HepG2 (cell line): ENCODE results near the gene EPB41L5. TPM values are rescaled to one million over a fixed set of nuclear protein-coding genes. Genes with fewer than 3 reads are reported as not detected.

Experiments
- GTF2F1 ChIP-seq: fragments of 150-350 bp; IDR thresholded peaks from 2 replicates; pipeline ENCODE4 v1.6.1; 2014; ENCODE audit warnings: low read length
- HOXA5 ChIP-seq: sonication (generic); formaldehyde crosslinking; IDR thresholded peaks from 2 replicates; pipeline ENCODE4 v1.4.0; 2020; ENCODE audit warnings: missing genetic modification reagents
- HOXA7 ChIP-seq: sonication (generic); formaldehyde crosslinking; IDR thresholded peaks from 2 replicates; pipeline ENCODE4 v1.8.1; 2022; ENCODE audit warnings: mild to moderate bottlenecking, missing genetic modification reagents, moderate library complexity
- IRF2 ChIP-seq: IDR thresholded peaks from 2 replicates; pipeline ENCODE4 v1.6.1; 2018; ENCODE audit warnings: missing genetic modification reagents, missing compliant biosample characterization
- KDM2A ChIP-seq: sonication (generic); formaldehyde crosslinking; IDR thresholded peaks from 2 replicates; pipeline ENCODE4 v1.4.0; 2020; ENCODE audit warnings: low read depth, missing genetic modification reagents, borderline replicate concordance
- KLF9 ChIP-seq: IDR thresholded peaks from 2 replicates; pipeline ENCODE4 v1.6.1; 2016; ENCODE audit warnings: low read depth
- MLX ChIP-seq: IDR thresholded peaks from 2 replicates; pipeline ENCODE4 v1.6.1; 2016
- MZF1 ChIP-seq: sonication (generic); formaldehyde crosslinking; IDR thresholded peaks from 2 replicates; pipeline ENCODE4 v1.8.1; 2023; ENCODE audit warnings: mild to moderate bottlenecking, missing genetic modification reagents, borderline replicate concordance
- NFKB2 ChIP-seq: sonication (generic); formaldehyde crosslinking; IDR thresholded peaks from 2 replicates; pipeline ENCODE4 v1.4.0; 2020; ENCODE audit warnings: missing genetic modification reagents, borderline replicate concordance
- PLRG1 ChIP-seq: fragments of 450-650 bp; conservative IDR thresholded peaks from 2 replicates; pipeline ENCODE4 v1.6.1; 2016
- RFX3 ChIP-seq: IDR thresholded peaks from 2 replicates; pipeline ENCODE4 v1.6.1; 2016; ENCODE audit warnings: missing biosample characterization, missing genetic modification reagents
- TRIM24 ChIP-seq: sonication (generic); formaldehyde crosslinking; IDR thresholded peaks from 2 replicates; pipeline ENCODE4 v1.8.0; 2022; ENCODE audit warnings: mild to moderate bottlenecking, missing genetic modification reagents
- ZFP1 ChIP-seq: IDR thresholded peaks from 2 replicates; pipeline ENCODE4 v1.6.1; 2016
- ZMYM4 ChIP-seq: sonication (generic); formaldehyde crosslinking; IDR thresholded peaks from 2 replicates; pipeline ENCODE4 v1.8.1; 2023; ENCODE audit warnings: mild to moderate bottlenecking, missing genetic modification reagents
- ZNF280D ChIP-seq: sonication (generic); formaldehyde crosslinking; IDR thresholded peaks from 2 replicates; pipeline ENCODE4 v1.5.1; 2020; ENCODE audit warnings: mild to moderate bottlenecking, missing genetic modification reagents
- ZNF33B ChIP-seq: sonication (generic); formaldehyde crosslinking; IDR thresholded peaks from 2 replicates; pipeline ENCODE4 v1.5.1; 2020; ENCODE audit warnings: mild to moderate bottlenecking, missing genetic modification reagents
- ZNF530 ChIP-seq: sonication (generic); formaldehyde crosslinking; IDR thresholded peaks from 2 replicates; pipeline ENCODE4 v1.5.0; 2020; ENCODE audit warnings: low read depth, mild to moderate bottlenecking, missing genetic modification reagents
- ZNF546 ChIP-seq: sonication (generic); formaldehyde crosslinking; conservative IDR thresholded peaks from 2 replicates; pipeline ENCODE4 v1.8.1; 2023; ENCODE audit warnings: mild to moderate bottlenecking, missing genetic modification reagents
- ZNF562 ChIP-seq: sonication (generic); formaldehyde crosslinking; IDR thresholded peaks from 2 replicates; pipeline ENCODE4 v1.8.0; 2022; ENCODE audit warnings: missing genetic modification reagents, borderline replicate concordance
- ZNF567 ChIP-seq: sonication (generic); formaldehyde crosslinking; IDR thresholded peaks from 2 replicates; pipeline ENCODE4 v1.8.1; 2023; ENCODE audit warnings: mild to moderate bottlenecking, missing genetic modification reagents, borderline replicate concordance
- ZNF746 ChIP-seq: sonication (generic); formaldehyde crosslinking; IDR thresholded peaks from 2 replicates; pipeline ENCODE4 v1.8.0; 2022; ENCODE audit warnings: mild to moderate bottlenecking, missing genetic modification reagents
- ZNF770 ChIP-seq: sonication (generic); formaldehyde crosslinking; IDR thresholded peaks from 2 replicates; pipeline ENCODE4 v1.5.0; 2020; ENCODE audit warnings: mild to moderate bottlenecking, missing genetic modification reagents
- ZNF800 ChIP-seq: sonication (generic); formaldehyde crosslinking; IDR thresholded peaks from 2 replicates; pipeline ENCODE4 v1.4.0; 2020; ENCODE audit warnings: missing genetic modification reagents
- ZSCAN31 ChIP-seq: sonication (generic); formaldehyde crosslinking; IDR thresholded peaks from 2 replicates; pipeline ENCODE4 v1.5.0; 2020; ENCODE audit warnings: low read depth, mild to moderate bottlenecking, missing genetic modification reagents
- polyA plus RNA-seq, 8 experiments: library from polyadenylated mRNA; depleted of rRNA in 3 of 8; stranded (reverse) in 7 of 8; unstranded in 1 of 8; fragments of >200 nt; fragmentation: Illumina TruSeq in 4 of 8; extraction: Trizol in 4 of 8; gene quantifications; 2 replicates each; pipeline versions ENCODE4 v1.2.1 to v1.2.3, GENCODE V29; 2011 to 2016; ENCODE audit warnings: low read depth in 4 of 8, missing spikeins in 1 of 8, mixed read lengths in 1 of 8; ENCODE audit not compliant: insufficient read depth in 1 of 8
- total RNA-seq, 5 experiments: library from RNA; depleted of rRNA; stranded (reverse); fragments of >200 nt; fragmentation: Illumina TruSeq; extraction: Trizol; gene quantifications; 2 replicates each; pipeline ENCODE4 v1.2.3, GENCODE V29; 2016; ENCODE audit warnings: low read depth in 1 of 5

The EPB41L5 gene
- total and polyA plus RNA-seq, 2 of the 13 experiments (the other 11 are each of a cell fraction or from before 2014, with no cell fraction given) = 40.5 to 47.5 TPM

- TF ChIP-seq ZNF770 (CRISPR knock-in tag) (0 out of 2 replicates have a peak, but pooled peaks have one; percentile 16), ZNF800 (CRISPR knock-in tag) (0 out of 2 replicates have a peak, but pooled peaks have one; percentile 32), NFKB2 (CRISPR knock-in tag) (no peak), ZNF746 (CRISPR knock-in tag) (no peak), ZFP1 (CRISPR knock-in tag) (peak; percentile 93), ZNF280D (CRISPR knock-in tag) (peak; percentile 85; the same call in 1 of the 2 replicates), ZNF546 (no peak), ZNF567 (CRISPR knock-in tag) (no peak), ZNF530 (CRISPR knock-in tag) (no peak), ZNF33B (CRISPR knock-in tag) (no peak), KDM2A (CRISPR knock-in tag) (no peak), MZF1 (no peak), RFX3 (CRISPR knock-in tag) (no peak), ZNF562 (CRISPR knock-in tag) (no peak), ZMYM4 (CRISPR knock-in tag) (peak; percentile 94), MLX (CRISPR knock-in tag) (peak; percentile 67; the same call in 1 of the 2 replicates), TRIM24 (CRISPR knock-in tag) (no peak), IRF2 (peak; percentile 94), HOXA7 (CRISPR knock-in tag) (no peak), KLF9 (CRISPR knock-in tag) (0 out of 2 replicates have a peak, but pooled peaks have one; percentile 48), HOXA5 (no peak; the same call in none of the 2 replicates), PLRG1 (no peak), GTF2F1 (no peak), ZSCAN31 (CRISPR knock-in tag) (no peak)
These were observed 54.1 kb downstream of the EPB41L5 start (continued) for GRCh38 chr2:120066800-120067547.
